DMS114 treated with DMSO at 0.1 percent for 48 hours (cell line): ENCODE results near the gene ALDH1A2.

Experiments
- DNase-seq: peaks from one replicate; lab custom pipeline; 2025; ENCODE audit not compliant: unreplicated experiment; lab: John Stamatoyannopoulos, UW

ALDH1A2 gene

GRCh38 chr15:57910672-57911071 is 154.8 kb downstream of the ALDH1A2 start:
- no peak for DNase-seq

GRCh38 chr15:57909388-57909787 is 156.1 kb downstream of the ALDH1A2 start:
- DNase-seq: no peak

DNA sequence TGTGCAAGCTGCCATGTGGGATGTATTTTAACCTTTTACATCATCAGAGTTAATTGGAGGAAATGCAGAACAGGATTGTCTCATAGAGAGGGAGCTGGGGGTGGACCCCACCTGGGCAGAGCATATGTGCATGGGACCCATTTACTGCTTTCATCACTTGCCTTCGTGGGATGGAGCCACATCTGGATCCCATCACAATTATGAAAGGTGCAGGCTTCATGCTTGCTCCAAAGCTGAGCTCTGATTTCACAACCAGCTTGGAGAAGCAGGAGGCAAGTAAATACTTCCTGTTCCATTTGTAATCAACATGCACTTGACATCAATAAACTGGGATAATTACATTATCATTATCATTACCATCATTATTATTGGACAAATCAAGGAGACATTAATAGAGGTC is 161.9 kb downstream of the ALDH1A2 start:
- no peak for DNase-seq
